GM12801 (cell line): ENCODE measurements around the gene CA5B.

Source experiments
- TF ChIP-seq, protein P1 (sequence below): IDR thresholded peaks from one replicate; pipeline ENCODE4 v1.5.1; 2011; ENCODE audit warnings: control low read depth; ENCODE audit not compliant: insufficient read length; ENCODE audit errors: extremely low read depth

CA5B gene

DNA sequence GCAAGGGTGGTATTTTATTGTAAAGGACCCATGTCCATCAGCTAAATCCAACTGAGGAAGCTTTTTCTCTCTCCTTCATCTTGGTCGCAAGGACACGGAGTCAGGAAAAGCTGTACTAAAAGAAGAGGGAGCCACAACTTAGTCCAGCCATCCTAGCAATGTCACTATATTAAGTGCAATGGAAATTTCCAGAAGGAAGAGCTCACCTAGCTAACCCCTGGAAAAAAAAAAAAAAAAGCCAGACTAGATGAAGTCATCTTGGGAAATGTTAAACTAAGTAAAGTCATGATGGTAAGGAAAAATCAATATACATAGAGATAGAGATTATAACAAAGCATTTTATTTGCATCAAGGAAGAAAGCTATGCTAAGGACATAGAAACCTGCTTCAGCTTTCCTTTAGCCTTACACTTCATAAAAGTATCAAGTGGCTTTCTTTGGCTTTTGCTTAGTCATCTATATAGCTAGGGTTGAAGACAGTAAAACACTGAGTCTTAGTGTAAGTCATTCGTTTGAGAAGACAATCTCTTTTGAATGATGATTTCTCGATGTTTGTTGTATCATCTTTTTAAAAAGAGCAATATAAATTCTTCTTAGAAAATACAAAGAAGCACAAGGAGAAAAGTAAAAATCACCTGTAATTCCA is 18.6 kb upstream of the CA5B start:
- TF ChIP-seq, protein P1, sequence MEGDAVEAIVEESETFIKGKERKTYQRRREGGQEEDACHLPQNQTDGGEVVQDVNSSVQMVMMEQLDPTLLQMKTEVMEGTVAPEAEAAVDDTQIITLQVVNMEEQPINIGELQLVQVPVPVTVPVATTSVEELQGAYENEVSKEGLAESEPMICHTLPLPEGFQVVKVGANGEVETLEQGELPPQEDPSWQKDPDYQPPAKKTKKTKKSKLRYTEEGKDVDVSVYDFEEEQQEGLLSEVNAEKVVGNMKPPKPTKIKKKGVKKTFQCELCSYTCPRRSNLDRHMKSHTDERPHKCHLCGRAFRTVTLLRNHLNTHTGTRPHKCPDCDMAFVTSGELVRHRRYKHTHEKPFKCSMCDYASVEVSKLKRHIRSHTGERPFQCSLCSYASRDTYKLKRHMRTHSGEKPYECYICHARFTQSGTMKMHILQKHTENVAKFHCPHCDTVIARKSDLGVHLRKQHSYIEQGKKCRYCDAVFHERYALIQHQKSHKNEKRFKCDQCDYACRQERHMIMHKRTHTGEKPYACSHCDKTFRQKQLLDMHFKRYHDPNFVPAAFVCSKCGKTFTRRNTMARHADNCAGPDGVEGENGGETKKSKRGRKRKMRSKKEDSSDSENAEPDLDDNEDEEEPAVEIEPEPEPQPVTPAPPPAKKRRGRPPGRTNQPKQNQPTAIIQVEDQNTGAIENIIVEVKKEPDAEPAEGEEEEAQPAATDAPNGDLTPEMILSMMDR, result no peak

DNA sequence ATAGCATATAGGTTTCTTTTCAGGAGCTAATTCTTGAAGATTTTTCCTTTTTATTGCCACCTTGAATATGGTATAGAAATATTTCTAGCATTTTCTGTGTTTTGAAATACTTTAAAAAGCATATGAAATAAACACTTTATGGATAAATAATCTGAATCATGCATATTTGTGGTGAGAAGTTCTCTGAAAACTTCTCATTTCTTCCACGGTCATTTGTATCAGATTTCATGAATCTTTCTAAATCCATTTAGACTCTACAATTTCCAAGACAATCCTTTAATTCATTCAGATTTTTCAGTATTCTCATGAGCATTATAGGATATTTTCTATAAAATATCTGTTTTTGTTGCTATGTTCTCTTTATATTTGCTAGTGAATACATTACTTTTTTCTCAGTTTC is 16.2 kb upstream of the CA5B start:
- TF ChIP-seq, protein P1, result no peak

DNA sequence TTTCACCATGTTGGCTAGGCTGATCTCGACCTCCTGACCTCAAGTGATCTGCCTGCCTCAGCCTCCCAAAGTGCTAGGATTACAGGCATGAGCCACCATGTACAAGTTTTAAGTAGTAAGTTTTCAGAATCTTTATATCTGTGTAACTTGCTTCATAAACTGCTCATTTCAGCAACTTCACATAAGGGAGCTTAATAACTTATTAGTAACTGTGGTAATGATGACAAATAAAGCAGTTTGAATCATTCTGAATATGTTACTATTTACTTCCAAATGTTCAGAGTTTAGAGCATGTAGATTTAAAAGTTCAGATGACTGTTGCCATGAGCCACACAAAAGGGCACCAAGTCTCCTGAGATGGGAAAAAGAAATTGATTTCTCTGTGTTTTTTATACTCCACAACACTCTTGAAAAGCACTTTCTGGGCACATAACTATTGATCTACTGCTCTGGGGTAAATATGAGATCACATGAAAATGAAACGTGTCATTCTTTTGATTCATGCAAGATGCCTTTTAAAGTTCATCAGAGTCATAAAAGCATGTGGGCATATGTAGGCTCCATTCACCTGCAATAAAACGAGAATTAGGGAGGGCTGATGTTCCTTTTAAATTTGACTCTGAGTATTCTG is 14.1 kb upstream of the CA5B start:
- TF ChIP-seq, protein P1, result no peak

DNA sequence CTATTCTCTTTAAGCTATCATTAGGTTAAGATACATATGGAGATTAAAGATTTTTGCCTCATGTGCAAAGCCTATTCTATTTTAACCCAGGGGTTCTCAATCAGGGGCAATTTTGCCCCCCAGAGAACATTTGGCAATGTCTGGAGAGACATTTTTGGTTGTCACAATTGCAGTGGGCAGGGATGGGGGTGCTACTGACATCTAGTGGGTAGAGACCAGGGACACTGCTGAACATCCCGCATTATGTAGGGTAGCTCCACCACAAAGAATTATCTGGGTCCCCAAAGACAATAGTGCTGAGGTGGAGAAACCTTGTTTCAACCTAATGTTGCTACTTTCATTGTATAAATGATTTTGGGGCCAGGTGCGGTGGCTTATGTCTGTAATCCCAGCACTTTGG is 13.2 kb upstream of the CA5B start:
- TF ChIP-seq, protein P1, result no peak

DNA sequence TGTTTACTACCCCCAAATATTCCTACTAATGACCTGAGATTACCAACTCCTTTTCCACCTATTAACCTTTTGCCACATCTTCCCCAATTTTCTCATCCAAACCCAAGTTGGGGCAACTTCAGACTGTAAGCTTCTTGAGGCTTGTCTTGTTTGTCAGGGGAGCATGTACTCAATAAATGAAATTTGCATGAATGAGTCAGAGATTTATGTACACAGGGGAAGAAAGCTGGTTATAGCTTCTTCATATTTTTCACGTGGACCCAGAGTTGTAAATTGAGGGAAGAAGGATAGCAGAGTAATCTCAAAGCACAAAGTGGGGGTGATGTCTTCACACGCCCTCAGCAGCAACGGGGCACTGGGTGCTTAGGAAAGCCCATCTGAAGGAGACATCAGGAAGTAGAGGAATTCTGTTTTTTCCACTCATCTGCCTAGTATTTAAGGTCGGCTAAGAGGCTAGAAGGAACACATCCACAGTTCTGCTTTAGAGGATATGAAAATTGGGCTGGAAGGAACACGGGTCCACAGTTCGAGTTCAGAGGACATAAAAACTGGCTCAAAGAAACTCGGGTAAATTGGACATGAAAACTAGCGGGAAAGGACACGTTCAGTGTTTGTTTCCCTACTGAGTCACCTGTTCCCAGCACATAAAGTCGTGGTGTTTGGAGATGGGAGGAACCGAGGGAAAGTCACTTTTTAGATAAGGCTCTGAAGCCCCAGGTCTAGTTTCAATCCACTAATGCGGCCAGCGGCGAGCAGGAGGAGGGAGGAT is 696 bp upstream of the CA5B start:
- TF ChIP-seq, protein P1, result no peak

DNA sequence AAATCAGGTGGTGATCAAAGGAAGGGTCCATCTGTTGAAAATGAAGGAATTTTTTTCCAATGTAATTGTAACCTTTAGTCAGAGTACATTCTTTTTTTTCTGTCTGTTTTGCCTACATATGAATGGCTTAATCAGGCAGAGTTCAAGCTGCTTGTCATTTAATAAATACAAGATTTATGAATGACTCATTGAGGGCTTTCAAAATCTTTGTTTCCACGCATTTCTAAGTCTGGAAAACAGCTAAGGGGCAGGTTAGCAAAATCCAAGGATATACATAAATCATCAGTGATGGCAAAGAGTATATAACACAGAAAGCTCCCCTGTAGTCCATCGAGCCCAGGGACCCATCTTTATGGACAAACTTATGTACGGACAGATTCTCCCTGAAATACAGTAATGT is 1.8 kb downstream of the CA5B start:
- TF ChIP-seq, protein P1, result no peak

DNA sequence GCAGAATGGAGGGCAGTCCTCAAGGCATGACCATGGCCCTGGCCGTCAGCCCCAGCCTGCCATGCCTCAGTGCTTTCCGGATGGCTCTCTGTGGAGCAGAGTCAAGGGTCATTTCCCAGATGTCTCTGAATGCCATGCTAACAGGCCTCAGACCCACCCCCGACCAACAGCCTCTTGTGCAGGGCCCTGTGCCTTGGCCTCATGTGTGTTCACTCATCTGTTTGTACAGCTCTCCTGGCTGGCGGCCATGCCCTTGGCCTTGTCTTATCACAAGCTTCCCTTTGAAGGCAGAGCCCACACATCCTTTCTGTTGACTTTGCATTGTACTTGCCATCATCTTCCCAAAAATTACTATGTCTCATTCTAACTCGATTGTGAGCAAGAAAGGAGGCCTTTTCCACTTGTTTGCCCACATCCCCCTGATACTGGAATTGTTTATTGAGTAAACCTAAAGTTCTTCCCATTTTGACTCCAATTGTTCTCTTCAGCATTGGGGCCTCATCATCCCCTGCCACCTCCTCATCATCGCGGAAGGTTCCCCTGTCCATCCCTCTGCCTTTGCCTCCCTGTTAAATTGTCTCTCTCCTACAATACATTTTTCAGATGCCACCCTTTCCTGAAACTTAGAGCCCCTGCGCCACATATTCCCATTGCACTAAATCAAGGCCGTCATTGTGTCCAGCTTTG is 6.3 kb downstream of the CA5B start:
- TF ChIP-seq, protein P1, result no peak
